OCI-LY3 (cell line): ENCODE results near the gene ZNF106.

ENCODE experiments used
- CTCF ChIP-seq: fragments of 200-600, 300-600 bp; sonication (generic); IDR thresholded peaks from 2 replicates; pipeline ENCODE4 v1.5.1; 2014; ENCODE audit warnings: antibody characterized with exemption, low read length, low read depth
- EZH2phosphoT487 ChIP-seq: fragments of 200-600 bp; shearing (Covaris generic); IDR thresholded peaks from 2 replicates; pipeline ENCODE4 v1.6.1; 2018; ENCODE audit warnings: antibody characterized with exemption, mixed run types, low read depth

- TF ChIP-seq CTCF, result no peak
- no peak for TF ChIP-seq EZH2phosphoT487
Measured at GRCh38 chr15:42419369-42419768, 71.6 kb downstream of the ZNF106 start.
